Fibroblast of pulmonary artery (primary cell): ENCODE data around the gene TDRD9.

Experiments
- DNase-seq: peaks from one replicate; pipeline ENCODE4 v3.0.0-alpha.2; 2010; ENCODE audit warnings: low read depth
- H3K4me3 ChIP-seq: replicated peaks from 2 replicates; pipeline ENCODE4 v1.5.1; 2011; ENCODE audit warnings: low read depth, mild to moderate bottlenecking, control low read depth, low read length, moderate library complexity
- TF ChIP-seq, protein P1 (sequence below): IDR thresholded peaks from 2 replicates; pipeline ENCODE4 v1.5.1; 2011; ENCODE audit warnings: mild to moderate bottlenecking, control low read depth, low read length, inconsistent platforms; ENCODE audit errors: missing control alignments

Gene TDRD9

DNA sequence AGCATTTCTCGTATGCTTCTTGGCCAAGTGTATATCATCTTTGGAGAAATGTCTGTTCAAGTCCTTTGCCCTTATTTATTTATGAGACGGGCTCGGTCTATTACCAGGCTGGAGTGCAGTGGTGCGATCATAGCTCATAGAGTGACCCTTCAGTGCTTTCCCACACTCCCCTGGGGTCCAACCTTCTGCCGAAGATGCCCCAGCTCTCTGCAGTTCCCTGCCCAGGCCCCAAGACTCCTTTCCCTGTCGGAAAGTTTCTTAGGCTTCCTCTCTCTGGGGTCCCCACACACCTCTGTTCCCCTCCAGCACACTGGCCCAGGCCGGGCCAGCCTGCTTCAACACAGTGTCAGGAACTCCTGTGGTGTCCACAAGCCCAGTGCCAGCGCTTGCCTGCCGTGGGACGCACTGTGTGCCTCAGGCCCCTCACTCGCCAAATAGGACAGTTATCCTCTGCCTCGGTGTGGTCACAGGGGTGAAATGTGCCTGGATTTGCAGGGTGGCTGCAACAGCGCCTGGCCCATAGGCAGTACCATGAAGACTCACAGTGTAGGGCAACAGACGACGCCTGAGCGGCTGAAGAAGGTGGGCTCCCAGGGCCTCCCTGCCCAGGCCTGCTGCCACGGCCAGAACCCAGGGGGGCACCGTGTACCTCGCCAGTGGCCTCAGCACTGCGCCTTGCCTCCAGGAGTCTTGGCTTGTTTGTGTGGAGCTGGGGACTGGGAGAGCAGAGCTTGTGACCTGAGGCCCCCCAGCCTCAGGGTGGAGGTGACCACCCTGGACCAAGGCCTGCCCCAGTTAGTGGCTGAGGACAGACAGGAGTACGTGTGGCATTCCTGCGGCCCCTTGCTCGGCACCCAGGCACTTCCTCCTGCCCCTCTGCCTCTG lies 152.4 kb downstream of the TDRD9 start:
- TF ChIP-seq, protein P1, sequence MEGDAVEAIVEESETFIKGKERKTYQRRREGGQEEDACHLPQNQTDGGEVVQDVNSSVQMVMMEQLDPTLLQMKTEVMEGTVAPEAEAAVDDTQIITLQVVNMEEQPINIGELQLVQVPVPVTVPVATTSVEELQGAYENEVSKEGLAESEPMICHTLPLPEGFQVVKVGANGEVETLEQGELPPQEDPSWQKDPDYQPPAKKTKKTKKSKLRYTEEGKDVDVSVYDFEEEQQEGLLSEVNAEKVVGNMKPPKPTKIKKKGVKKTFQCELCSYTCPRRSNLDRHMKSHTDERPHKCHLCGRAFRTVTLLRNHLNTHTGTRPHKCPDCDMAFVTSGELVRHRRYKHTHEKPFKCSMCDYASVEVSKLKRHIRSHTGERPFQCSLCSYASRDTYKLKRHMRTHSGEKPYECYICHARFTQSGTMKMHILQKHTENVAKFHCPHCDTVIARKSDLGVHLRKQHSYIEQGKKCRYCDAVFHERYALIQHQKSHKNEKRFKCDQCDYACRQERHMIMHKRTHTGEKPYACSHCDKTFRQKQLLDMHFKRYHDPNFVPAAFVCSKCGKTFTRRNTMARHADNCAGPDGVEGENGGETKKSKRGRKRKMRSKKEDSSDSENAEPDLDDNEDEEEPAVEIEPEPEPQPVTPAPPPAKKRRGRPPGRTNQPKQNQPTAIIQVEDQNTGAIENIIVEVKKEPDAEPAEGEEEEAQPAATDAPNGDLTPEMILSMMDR, result no peak
- DNase-seq, result no peak

DNA sequence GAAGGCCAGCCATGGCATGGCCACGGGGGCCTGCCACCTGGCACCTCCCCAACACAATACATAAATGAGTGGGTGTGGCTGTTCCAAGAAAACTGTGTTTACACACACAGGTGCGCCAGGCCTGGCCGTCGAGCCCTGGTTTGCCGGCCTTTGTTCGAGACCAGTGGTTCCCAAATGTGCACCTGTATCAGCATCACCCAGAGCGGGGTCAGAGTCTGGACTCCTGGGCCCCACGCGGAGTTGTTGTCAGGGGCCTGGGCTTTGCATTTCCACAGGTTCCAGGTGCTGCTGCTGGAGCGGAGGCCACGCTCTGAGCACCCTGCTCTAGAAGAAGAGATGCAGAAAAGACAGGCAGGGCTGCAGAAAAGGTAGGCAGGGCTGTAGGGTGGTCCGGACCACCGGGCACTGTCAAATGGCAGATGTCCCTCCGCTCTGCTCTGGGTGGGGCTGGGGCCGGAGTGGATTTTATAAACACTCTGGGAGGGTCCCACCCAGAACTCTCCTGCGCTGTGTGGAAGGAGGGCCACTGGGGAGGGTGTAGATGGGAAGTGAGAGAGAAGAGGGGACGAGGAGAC lies 153.1 kb downstream of the TDRD9 start:
- H3K4me3 ChIP-seq, result no peak overlapping the region
- DNase-seq, result no peak
- TF ChIP-seq, protein P1, result no peak

More for the DNA sequence above, 152.4 kb downstream of the TDRD9 start:
- H3K4me3 ChIP-seq, result no peak overlapping the region

DNA sequence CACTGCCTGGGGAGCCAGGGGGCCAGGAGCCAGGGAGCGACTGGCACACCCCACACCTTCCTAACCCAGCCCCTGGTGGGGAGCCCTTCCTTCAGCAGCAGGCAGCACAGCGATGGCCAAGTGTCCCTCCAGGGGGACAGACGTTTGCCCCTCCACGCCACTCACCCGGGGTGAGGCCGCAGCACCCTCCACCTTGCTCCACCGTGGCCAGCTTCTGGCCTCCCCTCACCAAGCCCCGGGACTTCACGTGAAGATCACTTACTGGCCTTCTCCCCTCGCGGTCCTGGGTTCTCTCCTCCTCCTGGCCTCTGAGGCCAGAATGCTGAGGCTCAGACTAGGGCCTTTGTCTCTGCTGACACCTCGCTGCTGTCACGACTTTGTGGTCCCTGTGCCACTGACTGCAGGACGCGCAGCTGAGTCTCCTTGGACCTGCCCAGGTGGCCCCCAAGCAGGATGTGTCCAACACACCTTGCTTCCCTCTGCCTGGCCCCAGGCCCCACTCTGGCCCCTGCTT lies 153.8 kb downstream of the TDRD9 start:
- TF ChIP-seq, protein P1, result no peak
- no peak for DNase-seq
- H3K4me3 ChIP-seq, result no peak overlapping the region

DNA sequence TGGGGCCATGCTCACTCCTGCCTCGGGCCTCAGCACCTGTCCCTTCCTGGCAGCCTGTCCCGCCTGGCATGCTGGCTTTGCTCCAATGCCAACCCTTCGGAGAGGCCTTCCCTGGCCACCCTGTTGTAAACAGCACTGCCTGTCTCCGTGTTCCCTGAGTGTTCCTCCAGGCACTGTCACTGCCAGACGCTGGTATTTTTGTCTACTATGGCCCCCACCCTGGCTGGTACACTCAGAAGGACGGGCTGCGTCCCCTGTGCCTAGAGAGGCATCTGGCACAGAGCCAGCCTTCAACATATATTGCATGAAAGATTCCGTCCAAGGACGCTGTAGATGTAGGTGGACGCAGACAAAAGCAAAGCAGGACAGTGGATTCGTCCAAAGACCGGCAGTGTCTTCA lies 154.6 kb downstream of the TDRD9 start:
- H3K4me3 ChIP-seq, result no peak overlapping the region
- DNase-seq, result no peak
- TF ChIP-seq, protein P1, result no peak

DNA sequence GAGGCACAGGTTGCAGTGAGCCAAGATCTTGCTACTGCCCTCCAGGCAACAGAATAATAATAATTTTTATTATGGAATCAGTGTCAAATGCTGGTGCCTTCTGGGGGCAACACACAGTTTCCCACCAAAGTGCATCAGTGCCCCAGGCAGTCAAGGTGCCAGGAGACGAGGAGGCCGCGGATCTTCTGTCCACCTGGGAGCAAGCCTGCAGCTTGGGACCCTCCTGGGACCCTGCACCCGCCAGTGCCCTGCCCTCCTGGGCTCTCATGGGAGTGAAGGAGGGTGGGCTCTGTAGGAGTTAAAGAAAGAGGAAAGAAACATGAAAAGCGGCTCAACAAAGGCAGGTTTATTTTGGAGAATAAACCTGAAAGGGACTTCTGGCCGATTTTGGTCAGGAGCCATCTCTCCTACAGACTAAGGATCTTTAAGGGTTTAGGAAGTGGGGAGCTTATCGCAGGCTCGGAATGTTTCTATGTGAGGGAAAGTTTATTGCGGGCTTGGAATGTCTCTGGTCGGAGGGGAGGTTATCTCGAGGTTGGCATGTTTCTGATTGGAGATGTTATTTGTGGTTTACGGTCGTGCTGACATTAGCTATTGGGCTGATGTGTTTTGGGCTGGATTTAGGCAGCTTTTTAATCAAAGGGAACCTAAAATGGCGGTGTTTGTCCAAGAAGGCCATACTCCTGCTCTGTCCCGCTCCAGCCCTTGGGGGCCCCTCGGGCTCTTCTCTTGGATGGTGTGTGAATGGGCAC lies 156.2 kb downstream of the TDRD9 start:
- peak; percentile 28 for DNase-seq
- TF ChIP-seq, protein P1, result no peak
- H3K4me3 ChIP-seq, result no peak overlapping the region

DNA sequence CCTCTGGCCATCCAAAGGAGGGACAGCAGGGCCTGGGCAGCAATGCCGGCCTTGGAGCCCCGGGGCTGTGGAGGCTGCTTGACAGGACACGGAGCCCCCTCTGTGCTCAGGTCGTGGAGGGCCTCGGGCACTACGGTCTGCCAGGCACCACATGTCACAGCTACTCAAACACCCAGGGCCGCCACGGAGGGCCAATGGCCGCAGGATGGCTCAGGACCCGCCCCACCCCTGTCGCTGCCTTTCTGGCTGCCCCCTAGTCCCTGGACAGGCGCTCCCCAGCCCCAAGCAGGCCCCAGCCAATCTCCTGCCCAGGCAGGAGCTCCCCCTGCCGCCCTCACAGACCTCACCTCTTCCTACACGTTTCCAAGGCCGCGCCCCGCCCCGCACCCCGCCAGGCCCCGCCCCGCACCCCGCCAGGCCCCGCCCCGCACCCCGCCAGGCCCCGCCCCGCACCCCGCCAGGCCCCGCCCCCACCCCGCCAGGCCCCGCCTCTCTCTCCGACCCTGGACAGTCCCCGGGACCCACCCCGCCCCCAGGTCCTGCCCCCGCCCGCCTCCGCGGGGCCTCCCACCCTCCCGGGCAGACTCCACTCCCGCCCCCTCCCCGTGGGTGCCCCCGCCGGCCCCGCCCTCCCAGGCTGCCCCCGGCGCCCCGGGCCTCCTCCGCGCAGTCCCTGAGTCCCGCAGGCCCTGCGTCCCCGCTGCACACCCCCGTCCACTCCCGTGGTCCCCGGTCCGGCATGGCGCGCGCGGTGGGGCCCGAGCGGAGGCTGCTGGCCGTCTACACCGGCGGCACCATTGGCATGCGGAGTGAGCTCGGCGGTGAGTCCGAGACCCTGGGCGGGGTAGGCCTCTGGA lies 157.0 kb downstream of the TDRD9 start, which contains the start of gene ASPG:
Gene ASPG (plus strand): TSS at position 669 of the 857 bp plus-strand sequence. CDS start 71 bp downstream, at position 740.
- TF ChIP-seq, protein P1, result no peak
- DNase-seq, result no peak
- no peak within 1 kb of the TSS for H3K4me3 ChIP-seq
